VCaP (cell line): ENCODE measurements around the gene RERE.
A peak's percentile ranks its signal among the peaks of the same experiment; 100 is the strongest.
"Not testable (repeated sequence)": the region's sequence is repeated elsewhere in the genome, so short reads cannot be mapped to it uniquely, and the experiment has no call there.

Source experiments
- H3K27ac ChIP-seq: fragments of 450-650 bp; 2 replicates; pipeline ENCODE4 v1.5.1; 2017
- TF ChIP-seq, protein P1 (sequence below): fragments of 450-650 bp; conservative IDR thresholded peaks from 2 replicates; pipeline ENCODE4 v1.5.1; 2017; ENCODE audit warnings: mild to moderate bottlenecking, moderate library complexity

RERE gene

DNA sequence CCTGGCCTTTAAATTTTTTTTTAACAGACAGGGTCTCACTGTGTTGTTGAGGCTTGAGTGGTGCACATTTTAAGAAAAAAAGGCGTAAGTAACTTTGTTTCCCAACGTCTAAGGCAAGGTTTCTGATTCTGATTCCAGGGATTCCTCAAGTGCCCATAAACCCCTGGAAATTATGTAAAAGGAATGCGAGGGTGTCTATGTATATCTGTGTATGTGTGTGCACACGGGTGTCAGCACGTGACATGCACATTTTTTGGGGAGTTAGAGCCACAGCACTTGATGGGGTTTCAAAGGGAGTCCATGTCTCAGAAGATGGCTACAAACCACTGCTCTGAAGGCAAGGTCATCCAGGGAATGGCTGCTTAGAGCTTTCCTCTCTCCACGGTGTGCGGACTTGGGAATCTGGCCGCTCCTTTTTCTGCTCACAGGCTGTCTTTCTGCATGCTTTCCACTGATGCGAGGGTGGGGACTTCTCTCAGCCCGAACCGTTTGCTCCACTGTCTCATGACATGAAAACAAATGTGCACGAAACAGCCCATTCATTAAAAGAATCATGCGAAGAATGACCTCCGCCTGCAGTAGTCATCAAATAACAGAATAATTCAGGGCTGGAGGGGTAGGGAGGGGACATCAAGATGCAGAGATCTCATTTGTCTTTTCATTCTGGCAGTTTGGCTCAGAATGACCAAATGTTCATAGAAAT, 18.7 kb upstream of the RERE start:
- H3K27ac ChIP-seq, result no peak overlapping the region
- TF ChIP-seq, protein P1, sequence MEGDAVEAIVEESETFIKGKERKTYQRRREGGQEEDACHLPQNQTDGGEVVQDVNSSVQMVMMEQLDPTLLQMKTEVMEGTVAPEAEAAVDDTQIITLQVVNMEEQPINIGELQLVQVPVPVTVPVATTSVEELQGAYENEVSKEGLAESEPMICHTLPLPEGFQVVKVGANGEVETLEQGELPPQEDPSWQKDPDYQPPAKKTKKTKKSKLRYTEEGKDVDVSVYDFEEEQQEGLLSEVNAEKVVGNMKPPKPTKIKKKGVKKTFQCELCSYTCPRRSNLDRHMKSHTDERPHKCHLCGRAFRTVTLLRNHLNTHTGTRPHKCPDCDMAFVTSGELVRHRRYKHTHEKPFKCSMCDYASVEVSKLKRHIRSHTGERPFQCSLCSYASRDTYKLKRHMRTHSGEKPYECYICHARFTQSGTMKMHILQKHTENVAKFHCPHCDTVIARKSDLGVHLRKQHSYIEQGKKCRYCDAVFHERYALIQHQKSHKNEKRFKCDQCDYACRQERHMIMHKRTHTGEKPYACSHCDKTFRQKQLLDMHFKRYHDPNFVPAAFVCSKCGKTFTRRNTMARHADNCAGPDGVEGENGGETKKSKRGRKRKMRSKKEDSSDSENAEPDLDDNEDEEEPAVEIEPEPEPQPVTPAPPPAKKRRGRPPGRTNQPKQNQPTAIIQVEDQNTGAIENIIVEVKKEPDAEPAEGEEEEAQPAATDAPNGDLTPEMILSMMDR, result no peak

- TF ChIP-seq, protein P1, result 0 out of 2 replicates have a peak, but pooled peaks have one; percentile 29
- no peak overlapping the region for H3K27ac ChIP-seq
Measured at GRCh38 chr1:8831340-8831739, 13.9 kb upstream of the RERE start.

- H3K27ac ChIP-seq, result not testable (repeated sequence)
Measured at GRCh38 chr1:8830732-8831131, 13.3 kb upstream of the RERE start.

DNA sequence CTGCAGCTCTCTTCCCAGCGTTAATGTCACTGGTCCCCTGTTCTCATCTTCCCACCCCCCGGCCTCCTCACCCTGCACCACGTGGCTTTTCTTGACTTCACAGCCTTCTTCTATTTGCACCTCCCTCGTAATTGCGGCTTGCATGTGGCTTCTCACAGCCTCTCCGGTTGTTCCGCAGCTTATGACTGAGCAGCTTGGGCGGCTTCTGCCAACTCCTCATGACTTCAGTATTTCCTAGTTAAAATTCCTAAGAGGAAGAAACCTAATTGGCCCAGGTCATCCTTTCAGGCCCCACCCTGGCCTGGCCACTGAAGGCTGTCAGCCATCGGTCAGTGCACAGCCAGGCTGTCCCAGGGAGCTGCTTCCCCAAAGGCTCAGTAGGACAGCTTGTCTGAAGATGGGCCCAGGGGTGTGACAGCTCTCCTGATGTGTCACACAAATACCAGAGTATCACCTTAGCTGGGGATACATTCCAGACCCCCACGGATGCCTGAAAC, 8.6 kb upstream of the RERE start:
- TF ChIP-seq, protein P1, result no peak
- H3K27ac ChIP-seq, result no peak overlapping the region

GRCh38 chr1:8823295-8823664, 5.8 kb upstream of the RERE start:
- TF ChIP-seq, protein P1, result no peak
- H3K27ac ChIP-seq, result peak overlapping the region; percentile 76

DNA sequence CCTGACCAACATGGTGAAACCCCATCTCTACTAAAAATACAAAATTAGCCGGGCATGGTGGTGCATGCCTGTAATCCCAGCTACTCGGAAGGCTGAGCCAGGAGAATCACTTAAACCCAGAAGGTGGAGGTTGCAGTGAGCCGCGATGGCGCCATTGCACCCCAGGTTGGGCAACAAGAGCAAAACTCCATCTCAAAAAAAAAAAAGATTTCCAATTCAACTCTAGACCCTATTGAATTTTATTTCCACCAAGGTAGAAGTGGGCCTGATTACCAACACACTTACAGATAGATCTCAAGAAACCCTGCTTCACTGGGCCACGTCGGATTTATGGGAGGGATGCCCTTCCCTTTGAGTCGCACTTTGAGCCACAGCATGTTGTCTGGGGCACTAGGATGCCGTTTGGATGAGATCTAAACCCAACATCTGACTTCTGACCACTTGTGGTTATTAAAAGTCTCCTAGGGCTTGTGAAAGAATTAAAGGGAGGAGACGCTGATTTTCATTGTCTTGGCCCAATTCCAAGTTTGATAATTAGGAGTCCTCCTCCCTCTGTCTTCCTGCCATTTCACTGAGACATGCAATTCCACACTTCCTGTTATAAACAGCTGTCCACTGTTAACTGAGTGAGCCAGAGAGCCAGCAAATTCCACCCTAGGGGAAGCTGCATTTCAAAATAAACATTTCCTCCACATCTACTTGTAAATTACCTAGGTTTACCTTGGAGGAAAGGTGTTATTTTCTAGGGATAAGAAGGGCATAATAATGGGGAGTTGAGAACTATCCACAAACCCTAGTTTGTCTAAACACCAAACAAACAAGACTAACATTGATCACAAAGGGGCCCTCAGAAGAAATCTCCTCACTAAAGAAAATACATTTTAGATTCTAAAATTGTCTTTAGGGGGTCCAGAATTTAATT, 5.2 kb upstream of the RERE start:
- peak overlapping the region; percentile 76 for H3K27ac ChIP-seq
- TF ChIP-seq, protein P1, result no peak

DNA sequence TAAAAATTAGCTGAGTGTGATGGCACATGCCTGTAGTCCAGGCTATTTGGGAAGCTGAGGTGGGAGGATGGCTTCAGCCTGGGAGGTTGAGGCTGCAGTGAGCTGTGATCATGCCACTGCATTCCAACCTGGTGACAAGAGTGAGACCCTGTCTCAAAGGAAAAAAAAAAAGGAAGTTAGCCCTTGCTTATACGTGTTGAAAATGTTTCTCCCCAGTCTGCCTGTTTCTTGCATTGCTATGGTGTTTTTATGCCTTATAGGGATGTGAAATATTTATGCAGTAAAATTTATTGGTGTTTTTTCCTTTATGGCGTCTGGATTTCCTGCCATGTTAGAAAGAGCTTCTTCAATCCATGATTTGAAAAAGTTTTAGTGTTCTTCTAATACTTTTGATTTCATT, 3.6 kb upstream of the RERE start:
- H3K27ac ChIP-seq, result peak overlapping the region; percentile 76; the same call in 1 of the 2 replicates
- TF ChIP-seq, protein P1, result no peak

- peak overlapping the region; percentile 95 for H3K27ac ChIP-seq
Measured at GRCh38 chr1:8818789-8819188, 1.3 kb upstream of the RERE start.
